Activated CD4-positive, alpha-beta T cell treated with anti-CD3 and anti-CD28 coated beads, Interleukin-2, amount 10 ng/mL, durations not matched to agents 7 days and 5 days (primary cell): ENCODE results near the gene ZNF619. TPM values are rescaled to one million over a fixed set of nuclear protein-coding genes. Genes with fewer than 3 reads are reported as not detected.
"Not testable (repeated sequence)": the region's sequence is repeated elsewhere in the genome, so short reads cannot be mapped to it uniquely, and the experiment has no call there.

Source experiments
- CTCF ChIA-PET: fragments of 350-600 bp; sonication (Branson Sonifier 250); formaldehyde crosslinking; loops from one replicate; lab custom pipeline; 2021; ENCODE audit warnings: antibody characterized with exemption; lab: Charles Lee
- POLR2A ChIA-PET: fragments of 350-600 bp; sonication (Branson Sonifier 250); formaldehyde crosslinking; loops from one replicate; lab custom pipeline; 2021; ENCODE audit warnings: antibody characterized with exemption; lab: Charles Lee
- DNase-seq: peaks from one replicate; pipeline ENCODE4 v3.0.0-alpha.2; 2020
- H3K27ac Mint-ChIP-seq: one replicate; pipeline ENCODE4 v1.8.0; 2021; ENCODE audit warnings: mild to moderate bottlenecking, moderate library complexity, mixed read lengths
- H3K27me3 Mint-ChIP-seq: one replicate; pipeline ENCODE4 v1.8.0; 2021; ENCODE audit warnings: mixed read lengths
- H3K36me3 Mint-ChIP-seq: one replicate; pipeline ENCODE4 v1.8.0; 2021; ENCODE audit warnings: low read depth, mixed read lengths
- H3K4me1 Mint-ChIP-seq: one replicate; pipeline ENCODE4 v1.8.0; 2021; ENCODE audit warnings: mixed read lengths
- H3K4me3 Mint-ChIP-seq: one replicate; pipeline ENCODE4 v1.8.0; 2021; ENCODE audit warnings: mild to moderate bottlenecking, moderate library complexity, mixed read lengths
- H3K9me3 Mint-ChIP-seq: one replicate; pipeline ENCODE4 v1.8.0; 2021; ENCODE audit warnings: mixed read lengths
- total RNA-seq, 2 experiments: library from RNA; stranded (reverse); gene quantifications; one replicate each; pipeline ENCODE4 v1.2.3, GENCODE V29; 2021

Gene ZNF619
- total RNA-seq, 2 experiments from 2014 or later: 9.5 to 9.8 TPM

- peaks cover 29% of the 10 kb centered on the region for H3K36me3 Mint-ChIP-seq
- H3K27ac Mint-ChIP-seq: peak overlapping the region; percentile 92
- H3K4me3 Mint-ChIP-seq: peak overlapping the region; percentile 83
- H3K4me1 Mint-ChIP-seq: peaks cover 68% of the 10 kb centered on the region
- POLR2A ChIA-PET: interaction anchor here (0.6 kb wide), 2 partner anchors 10 to 12 kb away, joined by 4 read pairs; no protein-coding TSS in a partner anchor
- no peaks in the 10 kb centered on the region for H3K27me3 Mint-ChIP-seq
- no peak for DNase-seq
- CTCF ChIA-PET: no interaction called here
- H3K9me3 Mint-ChIP-seq: no peaks in the 10 kb centered on the region
Observed at GRCh38 chr3:40456279-40456939, 20.5 kb upstream of the ZNF619 start.

- H3K4me1 Mint-ChIP-seq: peaks cover 66% of the 10 kb centered on the region
Observed at GRCh38 chr3:40456940-40457823, 19.7 kb upstream of the ZNF619 start, which contains the start of gene RPL14. Gene RPL14 (plus strand): TSS chr3:40457339. CDS start chr3:40457472, 133 bp downstream.

GRCh38 chr3:40458473-40458872, 18.4 kb upstream of the ZNF619 start:
- no peaks in the 10 kb centered on the region for H3K27me3 Mint-ChIP-seq
- ChIA-PET CTCF (interaction anchor here (1.4 kb wide), 2 partner anchors 17 to 149 kb away, joined by 3 to 4 read pairs; no protein-coding TSS in a partner anchor), POLR2A (interaction anchor here (0.6 kb wide), 1 partner anchor 79 kb away, joined by 3 read pairs; no protein-coding TSS in a partner anchor)
- H3K9me3 Mint-ChIP-seq: no peaks in the 10 kb centered on the region
- peak overlapping the region; percentile 85 for H3K27ac Mint-ChIP-seq
- peaks cover 66% of the 10 kb centered on the region for H3K4me1 Mint-ChIP-seq
- no peak for DNase-seq
- H3K36me3 Mint-ChIP-seq: peaks cover 45% of the 10 kb centered on the region
- peak overlapping the region; percentile 83 for H3K4me3 Mint-ChIP-seq

More at GRCh38 chr3:40456940-40457823, 19.7 kb upstream of the ZNF619 start, which contains the start of gene RPL14:
- no peaks in the 10 kb centered on the region for H3K27me3 Mint-ChIP-seq
- H3K9me3 Mint-ChIP-seq: no peaks in the 10 kb centered on the region
- CTCF ChIA-PET: no interaction called here
- peak; percentile 96 for DNase-seq
- H3K27ac Mint-ChIP-seq: peak within 1 kb of the TSS; percentile 92
- peak within 1 kb of the TSS; percentile 83 for H3K4me3 Mint-ChIP-seq
- POLR2A ChIA-PET: interaction anchor here (0.6 kb wide), 2 partner anchors 9 to 11 kb away, joined by 4 read pairs; no protein-coding TSS in a partner anchor
- peaks cover 34% of the 10 kb centered on the region for H3K36me3 Mint-ChIP-seq

- H3K4me3 Mint-ChIP-seq, H3K9me3 Mint-ChIP-seq, H3K27me3 Mint-ChIP-seq, H3K27ac Mint-ChIP-seq, CTCF ChIA-PET, DNase-seq, POLR2A ChIA-PET: not testable (repeated sequence)
- H3K4me1 Mint-ChIP-seq: peaks cover 71% of the 10 kb centered on the region
- H3K36me3 Mint-ChIP-seq: peaks cover 63% of the 10 kb centered on the region
Observed at GRCh38 chr3:40460481-40460880, 16.4 kb upstream of the ZNF619 start.

- Mint-ChIP-seq H3K27ac (no peak overlapping the region), H3K9me3 (no peaks in the 10 kb centered on the region), H3K27me3 (no peaks in the 10 kb centered on the region), H3K4me1 (peaks cover 69% of the 10 kb centered on the region), H3K4me3 (no peak overlapping the region), H3K36me3 (peaks cover 67% of the 10 kb centered on the region)
- DNase-seq: no peak
- CTCF ChIA-PET: interaction anchor here (1.2 kb wide), 1 partner anchor 21 kb away, joined by 3 read pairs; no protein-coding TSS in a partner anchor
- POLR2A ChIA-PET: no interaction called here
Observed at GRCh38 chr3:40461161-40461560, 15.8 kb upstream of the ZNF619 start.

- POLR2A ChIA-PET, H3K4me3 Mint-ChIP-seq, DNase-seq, H3K27ac Mint-ChIP-seq, H3K9me3 Mint-ChIP-seq, H3K27me3 Mint-ChIP-seq: not testable (repeated sequence)
- Mint-ChIP-seq H3K4me1 (peaks cover 66% of the 10 kb centered on the region), H3K36me3 (peaks cover 71% of the 10 kb centered on the region)
- CTCF ChIA-PET: interaction anchor here (1.7 kb wide), 1 partner anchor 31 kb away, joined by 5 read pairs; no protein-coding TSS in a partner anchor
Observed at GRCh38 chr3:40462838-40463237, 14.1 kb upstream of the ZNF619 start.

- Mint-ChIP-seq H3K27ac (peak overlapping the region; percentile 57), H3K4me1 (peaks cover 59% of the 10 kb centered on the region), H3K36me3 (peaks cover 68% of the 10 kb centered on the region), H3K4me3 (no peak overlapping the region), H3K9me3 (no peaks in the 10 kb centered on the region), H3K27me3 (no peaks in the 10 kb centered on the region)
- POLR2A ChIA-PET: no interaction called here
- DNase-seq: no peak
- CTCF ChIA-PET: interaction anchor here (1.4 to 1.7 kb wide), 2 partner anchors 10 to 30 kb away, joined by 3 to 5 read pairs; no protein-coding TSS in a partner anchor
Observed at GRCh38 chr3:40463579-40463978, 13.3 kb upstream of the ZNF619 start.

DNA sequence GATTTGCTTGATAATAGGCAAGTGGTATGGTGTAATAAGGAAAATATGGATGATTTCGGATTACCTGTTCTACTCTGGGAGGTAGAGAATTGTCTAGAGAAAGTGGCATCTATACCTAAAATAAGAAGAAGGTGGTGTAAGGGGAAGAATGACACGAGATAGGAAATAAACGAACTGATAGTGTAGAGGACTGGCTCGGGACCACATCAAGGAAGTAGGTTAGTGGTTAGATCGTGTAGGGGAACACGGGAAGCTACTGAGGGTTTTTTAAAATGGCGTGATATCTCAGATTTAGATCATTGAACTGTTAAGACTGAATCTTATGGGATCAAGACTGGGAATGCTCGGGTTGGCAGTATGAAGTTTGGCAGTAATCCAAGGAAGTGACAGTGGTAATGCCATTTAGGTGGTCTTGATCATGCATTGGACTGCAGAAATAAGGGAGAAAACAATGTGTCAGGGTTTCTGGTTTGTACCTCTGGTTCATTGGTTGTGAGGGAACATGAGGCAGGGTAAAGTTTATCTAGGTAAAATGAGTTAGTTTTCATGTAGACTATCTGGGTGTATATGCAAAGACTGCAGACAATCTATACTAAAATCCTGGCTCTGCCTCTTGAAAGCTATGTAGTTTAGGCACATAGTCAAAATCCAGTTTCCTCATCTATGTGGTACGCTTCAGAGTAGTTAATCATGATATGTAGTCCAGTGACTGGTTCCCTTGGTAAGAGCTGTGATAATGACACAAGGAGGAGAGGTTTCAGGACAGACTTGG, 12.4 kb upstream of the ZNF619 start:
- Mint-ChIP-seq H3K9me3 (no peaks in the 10 kb centered on the region), H3K4me3 (peak overlapping the region; percentile 4), H3K27ac (peak overlapping the region; percentile 65), H3K4me1 (peaks cover 50% of the 10 kb centered on the region), H3K27me3 (no peaks in the 10 kb centered on the region), H3K36me3 (peaks cover 60% of the 10 kb centered on the region)
- ChIA-PET CTCF (interaction anchor here (0.6 to 1.7 kb wide), 3 partner anchors 10 to 19 kb away, joined by 3 to 10 read pairs (median 4); no protein-coding TSS in a partner anchor), POLR2A (no interaction called here)
- DNase-seq: peak; percentile 66

DNA sequence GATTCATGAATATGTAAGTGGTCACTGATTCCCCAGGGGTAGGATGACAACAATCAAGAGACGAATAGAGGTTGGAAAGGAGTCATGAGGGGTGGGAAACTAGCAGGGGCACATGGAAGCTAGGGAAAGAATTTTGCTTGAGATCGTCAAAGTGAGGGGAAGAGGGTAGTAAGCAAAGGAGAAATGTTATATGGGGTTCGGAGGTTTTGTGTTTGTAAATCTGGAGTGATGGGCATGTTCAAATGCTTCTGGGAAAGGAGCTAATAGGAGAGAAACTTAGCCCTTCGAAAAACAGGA, 11.9 kb upstream of the ZNF619 start:
- no peak for DNase-seq
- ChIA-PET POLR2A (no interaction called here), CTCF (interaction anchor here (1.3 to 1.7 kb wide), 2 partner anchors 13 to 18 kb away, joined by 3 to 10 read pairs; no protein-coding TSS in a partner anchor)
- Mint-ChIP-seq H3K36me3 (peaks cover 60% of the 10 kb centered on the region), H3K4me1 (peaks cover 48% of the 10 kb centered on the region), H3K27ac (no peak overlapping the region), H3K4me3 (no peak overlapping the region), H3K27me3 (no peaks in the 10 kb centered on the region), H3K9me3 (no peaks in the 10 kb centered on the region)

GRCh38 chr3:40465456-40465855, 11.5 kb upstream of the ZNF619 start:
- ChIA-PET CTCF (interaction anchor here (1.3 to 1.7 kb wide), 2 partner anchors 13 to 18 kb away, joined by 3 to 10 read pairs; no protein-coding TSS in a partner anchor), POLR2A (no interaction called here)
- no peaks in the 10 kb centered on the region for H3K27me3 Mint-ChIP-seq
- no peak overlapping the region for H3K4me3 Mint-ChIP-seq
- peaks cover 46% of the 10 kb centered on the region for H3K4me1 Mint-ChIP-seq
- no peaks in the 10 kb centered on the region for H3K9me3 Mint-ChIP-seq
- H3K36me3 Mint-ChIP-seq: peaks cover 56% of the 10 kb centered on the region
- no peak overlapping the region for H3K27ac Mint-ChIP-seq
- no peak for DNase-seq

DNA sequence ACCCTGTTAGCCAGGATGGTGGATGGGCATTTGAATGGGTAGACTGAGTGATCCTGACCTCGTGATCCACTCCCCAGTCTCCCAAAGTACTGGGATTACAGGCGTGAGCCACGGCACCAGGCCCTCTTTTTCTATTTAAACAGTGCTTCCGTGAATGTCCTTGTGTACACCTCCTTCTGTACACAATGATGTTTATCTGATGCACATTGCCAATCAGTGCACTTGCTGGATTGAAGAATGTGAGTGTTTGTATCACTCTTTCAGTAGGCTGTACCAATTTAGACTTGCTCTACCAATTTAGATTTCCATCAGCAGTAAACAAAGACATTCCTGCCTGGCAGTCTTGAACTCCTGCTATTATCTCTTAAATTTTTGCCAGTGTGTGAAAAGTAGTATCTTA, 8.9 kb upstream of the ZNF619 start:
- H3K4me3 Mint-ChIP-seq: no peak overlapping the region
- POLR2A ChIA-PET: no interaction called here
- H3K36me3 Mint-ChIP-seq: peaks cover 39% of the 10 kb centered on the region
- DNase-seq: no peak
- no peak overlapping the region for H3K27ac Mint-ChIP-seq
- H3K27me3 Mint-ChIP-seq: no peaks in the 10 kb centered on the region
- peaks cover 30% of the 10 kb centered on the region for H3K4me1 Mint-ChIP-seq
- CTCF ChIA-PET: interaction anchor here (1.3 kb wide), 1 partner anchor 38 kb away, joined by 3 read pairs; the partner anchor contains the start of gene ZNF620
- no peaks in the 10 kb centered on the region for H3K9me3 Mint-ChIP-seq

DNA sequence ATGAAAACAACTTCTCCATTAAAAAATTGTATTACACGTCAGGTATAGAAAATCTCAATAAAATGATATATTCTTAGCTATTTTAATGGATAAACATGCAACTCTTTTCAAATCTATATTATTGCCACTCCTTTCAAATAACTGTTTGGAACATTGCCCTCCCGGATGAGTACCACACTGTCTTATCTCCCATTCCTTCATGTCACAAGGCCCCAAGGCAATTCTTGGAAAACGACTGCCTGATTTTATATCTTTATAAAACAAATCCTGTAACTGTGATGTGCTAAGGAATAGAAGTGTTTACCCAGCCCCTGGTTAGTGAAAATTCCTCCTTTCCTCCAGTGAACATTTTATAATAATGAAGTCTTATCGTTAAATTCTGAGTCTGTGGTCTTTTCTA, 6.2 kb upstream of the ZNF619 start:
- Mint-ChIP-seq H3K27ac (no peak overlapping the region), H3K36me3 (peaks cover 14% of the 10 kb centered on the region), H3K27me3 (no peaks in the 10 kb centered on the region), H3K4me3 (no peak overlapping the region), H3K4me1 (peaks cover 5% of the 10 kb centered on the region), H3K9me3 (no peaks in the 10 kb centered on the region)
- no peak for DNase-seq
- POLR2A ChIA-PET: no interaction called here
- CTCF ChIA-PET: no interaction called here
